DMS 273 (cell line): ENCODE data around the gene OR6N1.

Experiments
- DNase-seq: peaks from one replicate; lab custom pipeline; 2025; ENCODE audit not compliant: unreplicated experiment; lab: John Stamatoyannopoulos, UW

Gene OR6N1

GRCh38 chr1:158771950-158772866 is at the start of gene OR6N1:
TSS of gene OR6N1 (minus strand) at chr1:158772195. CDS start at chr1:158766682, 5,513 bp downstream.
- DNase-seq, result no peak

GRCh38 chr1:158821723-158822122 is 49.7 kb upstream of the OR6N1 start:
- DNase-seq, result no peak

DNA sequence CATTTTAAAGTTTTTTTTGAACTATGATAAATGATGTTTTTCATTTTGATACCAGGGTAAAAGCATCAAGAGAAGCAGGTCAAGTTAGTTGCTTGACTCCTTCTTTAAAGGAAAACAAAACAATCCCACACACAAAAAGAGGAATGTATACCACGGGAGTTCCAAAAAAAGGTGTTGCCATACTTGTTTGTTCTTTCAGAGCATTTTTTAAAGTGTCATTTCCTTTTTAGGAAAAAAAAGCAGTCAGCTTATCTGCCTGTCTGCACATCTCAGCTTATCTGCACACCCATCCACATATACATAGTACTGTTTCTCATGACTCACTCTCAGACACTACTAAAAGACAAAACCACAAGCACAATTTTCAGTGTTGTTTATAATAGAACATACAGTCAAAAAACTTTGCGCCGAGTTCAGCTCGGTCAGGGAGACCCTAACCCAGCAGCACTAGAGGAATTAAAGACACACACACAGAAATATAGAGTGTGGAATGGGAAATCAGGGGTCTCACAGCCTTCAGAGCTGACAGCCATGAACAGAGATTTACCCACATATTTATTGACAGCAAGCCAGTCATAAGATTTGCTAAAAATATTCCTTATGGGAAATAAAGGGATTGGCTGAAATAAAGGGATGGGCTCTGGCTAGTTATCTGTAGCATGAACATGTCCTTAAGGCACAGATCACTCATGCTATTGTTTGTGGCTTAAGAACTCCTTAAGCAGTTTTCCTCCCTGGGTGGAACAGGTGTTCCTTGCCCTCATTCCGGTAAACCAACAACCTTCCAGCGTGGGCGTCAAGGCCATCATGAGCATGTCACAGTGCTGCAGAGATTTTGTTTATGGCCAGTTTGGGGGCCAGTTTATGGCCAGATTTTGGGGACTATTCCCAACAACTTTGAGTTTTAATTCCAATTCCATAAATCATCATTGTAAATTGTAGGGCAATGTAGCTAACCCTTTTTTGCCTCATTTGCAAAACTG is 47.8 kb upstream of the OR6N1 start:
- no peak for DNase-seq

DNA sequence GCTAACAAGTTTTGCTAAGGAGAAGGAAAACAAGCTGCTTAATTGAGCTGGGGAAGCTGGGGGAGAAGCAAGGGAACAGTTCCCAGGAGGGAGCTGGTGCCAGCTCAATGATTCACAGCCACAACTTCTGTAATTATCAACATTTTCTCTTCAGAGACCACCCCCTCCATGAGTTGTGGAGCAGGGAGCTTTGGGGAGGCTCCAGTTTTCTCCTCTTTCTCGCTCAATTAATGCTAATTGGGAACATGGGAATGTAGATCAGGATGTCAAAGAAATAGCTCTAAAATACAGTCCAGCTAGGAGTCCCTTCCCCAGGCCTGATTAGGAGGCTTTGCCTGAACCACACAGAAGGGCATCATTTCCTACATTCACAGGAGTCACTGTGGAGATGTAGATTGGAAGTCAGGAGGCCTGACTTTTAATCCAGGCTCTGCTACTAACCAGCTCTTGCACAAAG is 47.0 kb upstream of the OR6N1 start:
- no peak for DNase-seq

DNA sequence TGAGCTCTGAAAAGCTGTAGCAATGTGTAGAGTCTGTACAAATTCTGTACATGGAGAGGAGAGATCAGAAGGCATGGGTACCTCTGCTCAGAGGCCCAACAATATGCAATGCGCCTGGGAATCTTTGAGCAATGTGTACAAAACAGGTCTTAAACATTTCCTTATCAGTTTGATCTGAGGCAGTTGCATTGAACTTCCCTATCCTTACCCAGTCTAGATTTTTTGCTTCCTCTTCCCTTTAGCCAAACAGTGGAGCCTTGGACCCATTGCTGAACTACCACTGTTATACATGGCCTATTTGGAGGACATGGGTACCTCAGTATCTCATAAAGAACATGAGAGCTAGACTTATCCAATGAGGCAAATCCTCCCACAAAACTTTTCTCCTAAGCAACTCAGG is 46.6 kb upstream of the OR6N1 start:
- DNase-seq, result no peak

DNA sequence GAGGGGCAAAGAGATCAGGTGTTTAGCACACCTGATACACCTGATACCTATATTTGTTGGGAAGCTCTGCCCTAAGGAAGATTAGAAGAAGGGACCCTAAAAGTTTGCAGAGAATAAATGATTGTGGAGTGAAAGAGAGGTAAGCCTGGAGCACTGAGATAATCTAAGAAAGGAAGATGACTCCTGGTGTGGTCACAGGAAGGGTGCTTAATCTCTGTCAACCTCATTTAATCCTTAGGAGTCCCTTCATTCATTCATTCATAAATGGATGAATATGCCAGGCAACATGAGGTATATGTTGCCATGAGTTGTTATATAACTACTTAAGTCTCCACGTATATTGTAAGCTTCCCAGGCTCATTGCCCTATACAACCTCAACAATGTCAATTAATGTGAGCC is 43.0 kb upstream of the OR6N1 start:
- DNase-seq, result no peak

- DNase-seq, result no peak
These were observed 41.2 kb upstream of the OR6N1 start for GRCh38 chr1:158813164-158813563.

GRCh38 chr1:158812336-158812735 is 40.3 kb upstream of the OR6N1 start:
- DNase-seq, result no peak

DNA sequence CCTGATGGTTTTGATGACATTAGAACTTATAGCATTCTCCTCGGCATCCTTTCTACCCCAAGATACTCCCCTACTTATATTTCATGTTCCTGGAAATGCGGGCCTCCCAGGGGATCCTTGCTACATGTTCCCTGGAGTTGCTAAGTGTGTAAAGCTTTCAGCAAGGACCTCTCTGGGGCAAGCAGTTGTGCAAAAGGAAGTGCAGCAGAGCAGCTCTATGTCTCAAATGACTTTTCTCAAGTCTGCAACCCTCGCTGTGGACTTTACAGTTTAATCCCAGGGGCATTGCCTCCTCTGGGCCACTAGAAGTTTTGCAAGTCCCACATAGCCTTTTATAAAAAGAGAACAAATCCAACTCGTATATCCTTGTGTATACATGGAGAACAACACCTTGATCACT is 38.3 kb upstream of the OR6N1 start:
- no peak for DNase-seq

GRCh38 chr1:158809862-158810261 is 37.9 kb upstream of the OR6N1 start:
- DNase-seq, result no peak

DNA sequence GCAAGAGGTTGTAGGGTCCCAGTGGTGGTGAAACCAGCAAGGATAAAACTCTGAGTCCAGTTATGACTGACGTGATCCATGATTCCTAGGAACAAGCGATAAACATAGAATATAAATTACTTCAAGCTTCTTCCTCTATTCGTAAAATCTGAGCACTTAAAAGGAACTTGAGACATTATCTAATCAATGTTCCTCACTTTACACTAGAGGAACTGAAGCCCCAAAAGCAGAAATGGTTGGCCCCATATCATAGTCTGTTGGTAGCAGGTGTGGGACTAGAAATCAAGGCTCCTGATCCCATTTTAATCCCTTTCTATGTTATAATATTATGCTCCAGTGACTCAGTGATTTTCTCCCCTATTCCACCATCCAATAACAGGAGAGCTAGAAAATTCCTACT is 37.3 kb upstream of the OR6N1 start:
- no peak for DNase-seq

DNA sequence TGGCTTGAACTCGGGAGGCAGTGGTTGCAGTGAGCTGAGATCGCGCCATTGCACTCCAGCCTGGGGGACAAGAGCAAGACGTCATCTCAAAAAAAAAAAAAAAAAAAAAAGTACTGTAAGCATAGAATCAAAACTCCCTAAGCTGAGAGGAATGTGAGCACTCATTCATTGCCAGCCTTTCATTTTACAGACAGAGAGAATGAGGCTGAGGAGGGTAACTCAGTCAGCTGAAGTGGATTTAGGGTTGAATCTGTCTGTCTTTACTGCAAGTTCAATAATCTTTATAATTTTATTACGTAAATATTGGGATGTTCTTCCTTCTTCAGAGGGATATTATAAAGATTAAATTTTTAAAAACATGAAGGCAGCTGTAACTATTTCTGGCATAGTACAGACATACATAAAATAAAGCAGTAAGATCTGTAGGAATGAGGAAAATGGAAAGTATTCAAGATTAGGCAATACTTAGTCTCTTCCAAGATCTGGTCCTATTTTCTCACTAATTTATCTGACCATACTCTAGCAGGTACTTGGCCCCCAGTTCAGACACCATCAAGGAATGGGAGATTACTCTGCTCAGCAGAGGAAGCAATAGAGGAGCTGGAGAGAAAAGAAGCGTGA is 35.0 kb upstream of the OR6N1 start:
- DNase-seq, result no peak

- DNase-seq, result no peak
These were observed 31.7 kb upstream of the OR6N1 start for GRCh38 chr1:158803678-158804077.

- no peak for DNase-seq
These were observed 29.4 kb upstream of the OR6N1 start for GRCh38 chr1:158801396-158801795.

- no peak for DNase-seq
These were observed 28.5 kb upstream of the OR6N1 start for GRCh38 chr1:158800526-158800925.

GRCh38 chr1:158799689-158800088 is 27.7 kb upstream of the OR6N1 start:
- DNase-seq, result no peak

GRCh38 chr1:158798531-158798930 is 26.5 kb upstream of the OR6N1 start:
- DNase-seq, result no peak

GRCh38 chr1:158794247-158794646 is 22.3 kb upstream of the OR6N1 start:
- DNase-seq, result no peak

DNA sequence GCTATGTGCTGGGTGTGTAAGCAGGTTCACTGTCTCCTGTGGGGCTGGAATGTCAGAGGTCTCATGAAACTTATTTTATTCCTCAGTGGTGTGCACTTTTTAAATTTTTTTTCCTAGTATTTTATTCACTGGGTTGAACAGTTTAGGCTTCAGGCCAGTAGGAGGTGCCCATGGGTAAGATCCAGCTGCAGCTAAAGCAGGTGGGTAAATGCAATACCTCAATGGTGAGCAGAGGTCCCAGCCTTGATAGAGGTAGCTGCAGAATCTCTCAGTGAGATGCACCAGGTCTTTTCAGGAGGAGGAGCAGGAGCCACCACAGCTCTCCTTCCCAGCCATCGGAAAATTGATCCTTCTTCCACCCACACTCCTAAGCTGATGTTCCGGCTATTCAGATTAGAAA is 21.6 kb upstream of the OR6N1 start:
- no peak for DNase-seq

DNA sequence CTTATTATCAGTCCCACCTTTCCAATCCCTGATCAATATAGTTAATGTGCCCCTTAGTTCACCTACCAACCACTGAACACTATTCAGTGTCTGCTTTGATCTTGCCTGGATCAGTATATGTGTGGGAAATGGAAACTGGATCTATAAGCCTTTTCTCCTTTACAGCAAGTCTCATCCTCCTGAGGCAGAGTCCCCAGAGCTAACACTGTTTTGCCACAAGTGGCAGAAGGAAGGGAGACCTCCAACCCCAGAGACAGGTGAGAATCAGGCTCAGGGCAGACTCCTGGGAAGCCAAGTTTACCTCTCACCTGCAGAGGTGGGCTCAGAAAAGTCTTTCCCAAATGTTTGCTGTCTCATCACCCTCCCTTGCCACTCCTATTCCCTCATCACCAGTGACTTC is 9.1 kb upstream of the OR6N1 start, which contains the start of gene OR6N2:
Gene OR6N2, minus strand, starts transcription at position 101 of the 400 bp plus-strand sequence. CDS start 3,569 bp downstream, outside the sequence.
- no peak for DNase-seq

GRCh38 chr1:158754420-158754819 is 17.6 kb downstream of the OR6N1 start, which contains the start of gene OR6K6:
TSS of gene OR6K6 (plus strand) at chr1:158754720. CDS start at chr1:158754888, 168 bp downstream.
- no peak for DNase-seq
